ENCODE data around the gene NCBP2L.

GRCh38 chrX:107777536-107777832 is at the start of gene NCBP2L:
- TF ChIP-seq USF2 (CRISPR knock-in tag; IDR thresholded peaks at IDR 0.05) = no peak
- no peak for TF ChIP-seq TP53 (CRISPR knock-in tag; IDR thresholded peaks at IDR 0.05)
- TF ChIP-seq NR2C2 (CRISPR knock-in tag; IDR thresholded peaks at IDR 0.05) = no peak
- TF ChIP-seq TCF7 (CRISPR knock-in tag; IDR thresholded peaks at IDR 0.05; ENCODE audit: low read depth) = no peak
- TF ChIP-seq CREB1 (CRISPR knock-in tag; IDR thresholded peaks at IDR 0.05) = no peak
- no peak for TF ChIP-seq E2F1 (CRISPR knock-in tag; IDR thresholded peaks at IDR 0.05)
- no peak for TF ChIP-seq ZNF317 (CRISPR knock-in tag; IDR thresholded peaks at IDR 0.05; ENCODE audit: borderline replicate concordance, low read depth)
- TF ChIP-seq ZBTB43 (CRISPR knock-in tag; IDR thresholded peaks at IDR 0.05) = no peak
- no peak for TF ChIP-seq CTCF (IDR thresholded peaks at IDR 0.05)
- TF ChIP-seq ZNF671 (CRISPR knock-in tag; IDR thresholded peaks at IDR 0.05) = no peak
- no peak for TF ChIP-seq SP1 (CRISPR knock-in tag; conservative IDR thresholded peaks at IDR 0.05)
- no peak for TF ChIP-seq ZNF423 (CRISPR knock-in tag; IDR thresholded peaks at IDR 0.05)
- no peak for TF ChIP-seq MAX (CRISPR knock-in tag; IDR thresholded peaks at IDR 0.05)
- TF ChIP-seq ZNF416 (CRISPR knock-in tag; IDR thresholded peaks at IDR 0.05) = no peak
